GM13976 (cell line): ENCODE measurements around the gene SH3PXD2B.

Experiments used
- DNase-seq: peaks from one replicate; pipeline ENCODE4 v3.0.0; 2012; ENCODE audit warnings: low spot score
- CTCF ChIP-seq: IDR thresholded peaks from 2 replicates; pipeline ENCODE4 v1.5.1; 2012; ENCODE audit warnings: borderline replicate concordance, mild to moderate bottlenecking; ENCODE audit not compliant: insufficient read depth; ENCODE audit errors: extremely low read depth, missing control alignments, control extremely low read depth
- in situ Hi-C: fragments of 300-500 bp; cut with MboI; formaldehyde crosslinking; loops from one replicate; pipeline ENCODE4 v1.12.0; 2022; ENCODE audit warnings: low sequenced_read_pairs, mixed read lengths, inconsistent platforms; ENCODE audit not compliant: unreplicated experiment

The SH3PXD2B gene

GRCh38 chr5:172312286-172312685, 142.0 kb downstream of the SH3PXD2B start:
- in situ Hi-C loops: no loop called here
- no peak for DNase-seq
- no peak for TF ChIP-seq CTCF

- DNase-seq: no peak
- in situ Hi-C loops: no loop called here
- TF ChIP-seq CTCF: no peak
These were observed 142.7 kb downstream of the SH3PXD2B start for GRCh38 chr5:172311605-172312004.

- in situ Hi-C loops: no loop called here
- DNase-seq: no peak
- no peak for TF ChIP-seq CTCF
These were observed 143.3 kb downstream of the SH3PXD2B start for GRCh38 chr5:172311026-172311425.

GRCh38 chr5:172305380-172305779, 148.9 kb downstream of the SH3PXD2B start:
- DNase-seq: no peak
- TF ChIP-seq CTCF: no peak
- in situ Hi-C loops: no loop called here

- no peak for DNase-seq
- in situ Hi-C loops: no loop called here
- no peak for TF ChIP-seq CTCF
These were observed 150.6 kb downstream of the SH3PXD2B start for GRCh38 chr5:172303572-172304335.

- in situ Hi-C loops: no loop called here
- TF ChIP-seq CTCF: no peak
- DNase-seq: no peak
These were observed 151.2 kb downstream of the SH3PXD2B start for GRCh38 chr5:172303162-172303561.
